Stimulated activated naive B cell treated with anti-CD40 and anti-IgM and Interleukin-4, amounts not matched to agents 10 μg/mL and 1 μg/mL and 100 μg/mL, for 72 hours (primary cell): ENCODE results near the gene GLI3.

ENCODE experiments used
- ATAC-seq, 2 donors: fragments of 150-1000 bp; cut with Tn5 transposase; replicated peaks; 2 replicates each; pipeline ENCODE4 v1.10.0; 2021; ENCODE audit warnings: moderate library complexity in 1 of 2
- DNase-seq: peaks from one replicate; pipeline ENCODE4 v3.0.0; 2021
- H3K27ac Mint-ChIP-seq: one replicate; pipeline ENCODE4 v1.8.0; 2022; ENCODE audit warnings: mild to moderate bottlenecking, mixed read lengths
- H3K27me3 Mint-ChIP-seq, 2 donors: one replicate each; pipeline ENCODE4 v1.8.0; 2022; ENCODE audit warnings: mixed read lengths in 2 of 2
- H3K36me3 Mint-ChIP-seq, 2 donors: one replicate each; pipeline ENCODE4 v1.8.0; 2022; ENCODE audit warnings: mixed read lengths in 2 of 2, mild to moderate bottlenecking in 1 of 2
- H3K4me1 Mint-ChIP-seq, 2 donors: one replicate each; pipeline ENCODE4 v1.8.0; 2022; ENCODE audit warnings: mixed read lengths in 2 of 2, mild to moderate bottlenecking in 1 of 2
- H3K4me3 Mint-ChIP-seq, 2 donors: one replicate each; pipeline ENCODE4 v1.8.0; 2022; ENCODE audit warnings: mild to moderate bottlenecking in 2 of 2, mixed read lengths in 2 of 2, moderate library complexity in 1 of 2
- H3K9me3 Mint-ChIP-seq, 2 donors: one replicate each; pipeline ENCODE4 v1.8.0; 2022; ENCODE audit warnings: mixed read lengths in 2 of 2, mild to moderate bottlenecking in 1 of 2

GLI3 gene

DNA sequence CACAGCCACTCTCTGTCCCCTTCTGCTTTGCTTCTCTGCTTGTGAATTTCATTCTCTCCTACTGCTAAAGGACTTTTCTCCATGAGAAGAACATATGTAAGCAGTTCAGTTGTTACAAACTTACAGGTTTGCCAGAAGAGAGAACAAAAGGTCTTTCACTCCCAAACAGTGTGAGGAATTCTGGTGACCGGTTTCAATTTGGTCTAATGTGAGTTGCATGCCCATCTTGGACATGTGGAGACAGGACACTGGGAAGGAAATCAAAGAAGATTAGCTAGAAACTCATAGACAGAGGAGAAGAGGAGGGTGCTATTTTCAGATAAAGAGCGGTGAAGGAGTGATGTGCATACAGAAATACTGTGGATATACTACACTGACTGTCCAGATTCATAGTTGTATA is 324.6 kb downstream of the GLI3 start:
- Mint-ChIP-seq H3K9me3 (peaks cover 0 to 4% of the 10 kb centered on the region in 2 donors), H3K27me3 (no peaks in the 10 kb centered on the region), H3K27ac (no peak overlapping the region), H3K36me3 (no peaks in the 10 kb centered on the region), H3K4me1 (peaks cover 13 to 42% of the 10 kb centered on the region in 2 donors), H3K4me3 (no peak overlapping the region)
- DNase-seq (no peak), ATAC-seq (no peak)

DNA sequence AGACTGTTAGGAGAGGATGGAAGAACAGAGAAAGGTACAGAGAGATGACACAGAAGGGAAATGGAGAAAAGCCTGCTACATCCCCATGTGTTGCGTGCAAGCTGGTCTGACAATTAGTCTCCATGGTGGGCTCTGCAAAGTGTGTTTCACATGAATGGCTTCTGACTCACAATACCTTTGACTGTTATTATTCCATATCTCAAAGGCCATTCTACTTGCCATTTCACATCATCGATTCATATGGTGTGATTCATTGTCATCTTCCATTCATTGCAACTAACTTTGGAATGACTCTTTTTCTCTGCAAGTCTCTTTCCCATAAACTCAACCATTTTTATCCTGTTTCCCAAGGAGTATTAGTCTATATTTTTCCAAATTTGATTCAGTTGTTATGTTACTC is 325.2 kb downstream of the GLI3 start:
- Mint-ChIP-seq H3K27ac (no peak overlapping the region), H3K36me3 (no peaks in the 10 kb centered on the region), H3K4me3 (no peak overlapping the region), H3K9me3 (peaks cover 0 to 4% of the 10 kb centered on the region in 2 donors), H3K27me3 (no peaks in the 10 kb centered on the region), H3K4me1 (peaks cover 15 to 46% of the 10 kb centered on the region in 2 donors)
- DNase-seq (no peak), ATAC-seq (peak; percentile 45 to 65)
